COLO668 (cell line): Measurements from ENCODE around the gene RXFP4.
"Not testable (repeated sequence)": the region's sequence is repeated elsewhere in the genome, so short reads cannot be mapped to it uniquely, and the experiment has no call there.

Experiments
- DNase-seq: peaks from one replicate; lab custom pipeline; 2025; ENCODE audit not compliant: unreplicated experiment; lab: John Stamatoyannopoulos, UW

The RXFP4 gene

GRCh38 chr1:155929057-155929456, 12.4 kb upstream of the RXFP4 start:
- DNase-seq, result no peak

- DNase-seq, result not testable (repeated sequence)
These were observed 10.7 kb upstream of the RXFP4 start for GRCh38 chr1:155930725-155931124.

GRCh38 chr1:155931332-155932038, 10.0 kb upstream of the RXFP4 start:
- DNase-seq, result peak; percentile 12

- no peak for DNase-seq
These were observed 9.4 kb upstream of the RXFP4 start for GRCh38 chr1:155932081-155932480.

- DNase-seq, result no peak
These were observed 9.0 kb upstream of the RXFP4 start for GRCh38 chr1:155932487-155932886.

- DNase-seq, result peak; percentile 39
These were observed 7.8 kb upstream of the RXFP4 start for GRCh38 chr1:155933591-155934096.

- peak; percentile 98 for DNase-seq
These were observed 7.1 kb upstream of the RXFP4 start, which contains the start of gene KHDC4 for GRCh38 chr1:155934097-155934935. KHDC4 (minus strand) TSS chr1:155934413; CDS start chr1:155934373, 40 bp downstream.

GRCh38 chr1:155934936-155935590, 6.4 kb upstream of the RXFP4 start:
- DNase-seq, result peak; percentile 26

GRCh38 chr1:155938220-155938627, 3.2 kb upstream of the RXFP4 start:
- peak; percentile 33 for DNase-seq

GRCh38 chr1:155940482-155940992, 901 bp upstream of the RXFP4 start:
- no peak for DNase-seq

GRCh38 chr1:155941845-155942531, 550 bp downstream of the RXFP4 start:
- DNase-seq, result no peak

- DNase-seq, result no peak
These were observed 1.2 kb downstream of the RXFP4 start for GRCh38 chr1:155942578-155943141.

GRCh38 chr1:155944444-155944799, 3.0 kb downstream of the RXFP4 start:
- peak; percentile 63 for DNase-seq

- DNase-seq, result no peak
These were observed 5.3 kb downstream of the RXFP4 start for GRCh38 chr1:155946633-155947219.

- no peak for DNase-seq
These were observed 5.9 kb downstream of the RXFP4 start for GRCh38 chr1:155947292-155947691.

GRCh38 chr1:155947741-155948140, 6.3 kb downstream of the RXFP4 start:
- DNase-seq, result no peak

- no peak for DNase-seq
These were observed 9.4 kb downstream of the RXFP4 start for GRCh38 chr1:155950829-155951228.

GRCh38 chr1:155951753-155952504, 10.5 kb downstream of the RXFP4 start:
- no peak for DNase-seq

GRCh38 chr1:155952505-155952890, 11.1 kb downstream of the RXFP4 start:
- DNase-seq, result no peak
